NOMO-1 treated with dmso at 0.1 percent for 144 hours (cell line): ENCODE data around the gene CRLF1.

ENCODE experiments used
- DNase-seq: peaks from one replicate; lab custom pipeline; 2025; ENCODE audit not compliant: unreplicated experiment; lab: John Stamatoyannopoulos, UW

CRLF1 gene

GRCh38 chr19:18636969-18637629 lies 30.5 kb upstream of the CRLF1 start, which contains the start of gene KLHL26:
KLHL26 (plus strand) TSS chr19:18637028; CDS start chr19:18637055, 27 bp downstream.
- DNase-seq: no peak

DNA sequence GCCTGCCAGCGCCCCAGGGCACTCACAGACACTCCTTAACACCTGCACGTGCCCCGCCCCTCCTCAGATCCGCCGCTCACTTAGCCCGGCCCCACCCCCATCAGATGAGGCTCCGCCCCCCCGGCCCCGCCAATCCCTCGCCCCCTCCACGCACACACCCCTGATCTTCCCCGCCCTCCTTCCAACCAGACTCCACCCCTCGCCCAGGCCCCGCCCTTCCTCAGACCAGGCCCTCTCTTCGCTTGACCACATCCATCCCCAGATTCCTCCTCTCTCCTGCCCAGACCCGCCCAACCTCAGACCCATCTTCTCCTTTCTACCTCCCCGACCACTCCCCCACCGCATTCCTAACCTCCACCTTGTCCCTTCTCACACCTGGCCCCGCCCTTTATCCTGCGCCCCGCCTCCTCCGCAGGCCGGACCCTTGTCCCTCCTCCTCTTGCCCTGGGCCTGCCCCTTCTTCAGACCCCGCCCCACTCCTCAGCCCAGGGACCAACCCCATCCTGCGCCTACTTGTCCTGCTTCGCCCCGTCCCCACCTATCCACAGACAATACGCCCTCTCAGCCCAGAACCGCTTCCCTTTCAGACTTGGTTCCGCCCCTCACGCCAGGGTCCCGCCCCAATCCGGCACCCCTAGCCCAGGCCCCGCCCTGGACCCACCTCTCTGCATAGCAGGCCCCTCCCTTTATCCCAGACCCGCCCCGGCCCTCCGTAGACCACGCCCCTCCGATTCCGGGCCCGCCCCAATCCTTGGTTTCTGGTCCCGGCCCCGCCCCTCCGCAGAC lies 29.8 kb upstream of the CRLF1 start:
- DNase-seq: peak; percentile 96

DNA sequence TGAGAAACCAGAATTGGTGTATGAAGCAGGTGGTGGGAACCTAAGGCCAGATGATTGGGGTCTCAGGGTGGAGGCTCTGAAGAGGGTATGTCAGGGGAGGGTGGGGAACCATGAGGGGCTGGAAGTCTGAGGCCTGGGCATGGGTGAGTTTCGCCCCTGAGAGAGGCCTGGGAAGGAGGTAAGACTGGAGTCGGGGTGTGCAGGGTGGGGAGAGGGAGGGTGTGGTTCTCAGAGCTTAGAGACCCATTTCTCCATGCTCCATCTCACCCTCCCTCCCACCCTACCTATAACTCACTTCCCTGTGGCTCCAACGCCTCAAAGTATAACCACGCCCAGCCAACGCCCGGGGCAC lies 29.2 kb upstream of the CRLF1 start:
- DNase-seq: no peak

DNA sequence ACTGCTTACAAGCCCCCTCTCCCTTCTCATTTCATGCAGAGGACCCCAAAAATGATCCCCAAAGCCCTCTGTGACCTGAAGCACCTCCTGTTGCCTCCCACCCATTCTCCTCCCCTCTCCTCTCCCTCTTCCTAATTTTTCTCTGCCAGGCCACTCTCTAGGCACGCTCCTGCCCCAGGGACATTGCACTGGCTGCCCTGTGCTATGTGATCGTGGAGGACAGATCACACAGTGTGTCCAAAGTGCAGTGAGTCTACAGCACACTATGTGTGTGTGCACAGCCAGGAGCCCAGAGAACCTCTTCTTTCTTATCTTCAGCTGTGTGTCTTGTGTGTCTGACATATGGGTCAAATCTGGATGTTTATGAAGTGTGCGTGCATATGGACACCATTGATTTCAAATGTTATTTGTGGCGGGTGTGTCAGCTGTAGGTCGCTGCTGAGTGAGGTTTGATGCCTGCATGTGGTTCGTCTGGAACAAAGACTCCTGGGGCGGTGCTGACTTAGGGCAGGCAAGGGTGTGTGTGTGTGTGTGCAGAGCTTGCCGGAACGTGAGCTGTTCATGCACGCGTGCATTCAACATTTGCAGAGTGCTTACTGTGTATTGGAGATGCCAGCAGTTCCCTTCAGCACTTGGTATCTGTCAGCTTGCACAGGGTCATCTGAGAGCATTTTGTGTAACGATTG lies 28.2 kb upstream of the CRLF1 start:
- DNase-seq: no peak

GRCh38 chr19:18633321-18633720 lies 26.7 kb upstream of the CRLF1 start:
- no peak for DNase-seq

GRCh38 chr19:18629166-18630088 lies 22.8 kb upstream of the CRLF1 start:
- DNase-seq: no peak

DNA sequence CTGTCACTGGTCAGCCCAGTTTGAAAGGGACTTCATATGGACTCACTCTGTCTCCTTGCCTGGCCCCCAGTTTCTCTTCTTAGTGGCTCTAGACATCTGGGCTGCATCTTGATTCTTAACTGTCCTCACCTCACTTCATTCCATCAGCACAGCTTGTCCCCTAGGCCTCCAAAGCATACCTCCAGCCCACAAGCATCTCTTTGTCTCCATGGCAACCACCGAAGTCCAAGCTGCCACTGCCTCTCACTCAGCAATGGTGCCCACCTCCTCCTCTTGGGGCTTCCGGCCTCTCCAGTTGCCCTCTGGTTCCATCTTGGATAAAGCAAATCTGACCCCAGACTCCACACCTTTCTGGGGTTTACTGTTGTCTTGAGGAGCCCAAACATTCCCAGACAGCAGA lies 20.3 kb upstream of the CRLF1 start:
- no peak for DNase-seq

DNA sequence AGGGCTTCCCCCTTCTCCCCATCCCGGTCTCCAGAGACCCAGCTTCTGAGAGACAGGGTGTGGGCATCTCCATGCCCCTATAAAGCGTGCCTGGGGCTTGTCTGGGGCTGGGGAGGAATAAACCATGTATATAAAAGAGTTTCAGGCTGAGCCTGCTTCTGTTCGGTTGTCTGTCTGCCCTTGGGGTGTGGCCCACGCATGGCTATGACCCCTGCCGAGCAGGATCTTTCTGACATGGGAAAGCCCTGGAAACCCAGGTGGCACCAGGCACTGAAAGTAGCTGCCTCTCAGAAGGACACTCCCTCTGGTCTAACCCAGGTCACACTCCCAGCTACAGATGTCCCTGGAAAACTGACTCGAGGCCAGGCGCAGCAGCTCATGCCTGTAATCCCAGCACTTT lies 14.3 kb upstream of the CRLF1 start:
- no peak for DNase-seq

DNA sequence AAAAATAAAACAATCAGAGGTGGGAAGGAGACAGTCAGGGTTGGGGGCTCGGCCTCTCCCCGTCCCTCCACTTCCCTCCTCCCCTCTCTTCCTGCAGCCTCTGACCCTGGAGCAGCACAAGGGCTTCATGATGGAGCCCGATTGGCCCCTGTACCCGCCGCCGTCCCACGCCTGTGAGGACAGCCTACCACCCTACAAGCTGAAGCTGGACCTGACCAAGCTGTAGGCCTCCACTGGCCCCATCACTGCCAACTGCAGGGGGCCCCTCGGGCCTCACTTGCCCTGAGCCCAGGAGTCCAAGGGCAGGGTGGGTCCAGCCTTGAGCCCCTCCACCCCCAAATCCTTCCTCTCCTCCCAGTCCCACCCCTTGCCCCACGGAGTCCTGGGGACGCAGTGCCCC lies 13.7 kb upstream of the CRLF1 start:
- DNase-seq: no peak

DNA sequence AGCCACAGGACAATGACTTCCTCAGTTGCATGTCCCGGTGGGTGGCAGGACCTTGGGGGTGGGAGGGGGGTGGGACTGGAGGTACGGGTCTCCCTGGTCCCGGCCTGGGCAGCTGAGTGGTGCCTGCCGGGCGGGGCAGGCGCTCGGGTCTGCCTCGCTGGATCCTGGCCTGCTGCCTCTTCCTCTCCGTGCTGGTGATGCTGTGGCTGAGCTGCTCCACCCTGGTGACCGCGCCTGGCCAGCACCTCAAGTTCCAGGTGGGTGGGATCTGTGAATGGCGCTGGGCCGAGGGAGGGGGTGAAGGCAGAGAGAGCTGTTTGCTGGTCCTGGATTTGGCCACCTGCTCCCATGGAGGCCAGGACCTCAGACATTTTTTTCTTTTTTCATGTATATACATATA lies 11.6 kb upstream of the CRLF1 start:
- no peak for DNase-seq

- no peak for DNase-seq
Observed at GRCh38 chr19:18617562-18617961, 11.0 kb upstream of the CRLF1 start.

DNA sequence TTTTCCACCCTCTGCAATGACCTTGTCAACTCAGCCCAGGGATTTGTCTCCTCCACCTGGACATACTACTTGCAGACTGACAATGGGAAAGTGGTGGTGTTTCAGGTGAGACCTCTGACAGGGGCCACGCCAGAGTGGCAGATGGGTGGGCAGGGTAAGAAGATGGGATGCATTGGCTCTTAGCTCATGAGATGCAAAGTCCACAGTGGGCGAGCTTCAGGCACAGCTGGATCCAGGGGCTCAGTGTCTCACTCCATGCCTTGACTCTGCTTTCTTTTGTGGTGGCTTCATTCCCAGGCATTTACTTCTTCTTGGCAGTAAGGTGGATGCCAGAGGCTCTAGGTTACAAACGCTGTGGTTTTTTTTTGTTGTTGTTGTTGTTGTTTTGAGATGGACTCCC lies 9.4 kb upstream of the CRLF1 start:
- DNase-seq: no peak

DNA sequence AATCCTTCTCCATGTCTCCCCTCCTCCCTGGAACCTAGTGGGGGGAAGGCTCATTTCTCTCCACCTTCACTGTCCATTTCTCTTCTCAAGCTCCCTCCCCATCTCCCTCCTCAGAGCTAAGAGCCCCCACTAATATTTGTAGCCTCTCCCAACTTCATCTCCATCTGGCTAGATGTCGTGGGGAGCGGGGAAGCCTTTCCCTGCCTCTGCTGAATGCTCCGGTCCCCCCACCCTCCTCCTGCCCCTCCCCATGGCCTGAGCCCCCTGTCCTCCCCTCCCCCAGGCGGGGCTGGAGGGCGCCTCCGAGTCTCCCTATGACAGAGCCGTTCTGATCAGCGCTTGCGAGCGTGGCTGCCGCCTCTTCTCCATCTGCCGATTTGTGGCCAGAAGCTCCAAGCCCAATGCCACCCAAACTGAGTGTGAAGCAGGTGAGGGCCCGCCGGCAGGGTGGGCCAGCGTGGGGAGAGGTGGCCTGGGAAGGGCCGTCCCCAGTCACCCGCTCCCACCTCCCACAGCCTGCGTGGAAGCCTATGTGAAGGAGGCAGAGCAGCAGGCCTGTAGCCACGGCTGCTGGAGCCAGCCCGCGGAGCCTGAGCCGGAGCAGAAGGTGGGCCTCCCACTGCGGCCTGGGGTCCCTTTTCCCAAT lies 7.1 kb upstream of the CRLF1 start:
- no peak for DNase-seq

GRCh38 chr19:18612772-18613588 lies 6.4 kb upstream of the CRLF1 start, which contains the start of gene TMEM59L:
TMEM59L (plus strand) TSS chr19:18612870; CDS start chr19:18612959, 89 bp downstream.
- no peak for DNase-seq

DNA sequence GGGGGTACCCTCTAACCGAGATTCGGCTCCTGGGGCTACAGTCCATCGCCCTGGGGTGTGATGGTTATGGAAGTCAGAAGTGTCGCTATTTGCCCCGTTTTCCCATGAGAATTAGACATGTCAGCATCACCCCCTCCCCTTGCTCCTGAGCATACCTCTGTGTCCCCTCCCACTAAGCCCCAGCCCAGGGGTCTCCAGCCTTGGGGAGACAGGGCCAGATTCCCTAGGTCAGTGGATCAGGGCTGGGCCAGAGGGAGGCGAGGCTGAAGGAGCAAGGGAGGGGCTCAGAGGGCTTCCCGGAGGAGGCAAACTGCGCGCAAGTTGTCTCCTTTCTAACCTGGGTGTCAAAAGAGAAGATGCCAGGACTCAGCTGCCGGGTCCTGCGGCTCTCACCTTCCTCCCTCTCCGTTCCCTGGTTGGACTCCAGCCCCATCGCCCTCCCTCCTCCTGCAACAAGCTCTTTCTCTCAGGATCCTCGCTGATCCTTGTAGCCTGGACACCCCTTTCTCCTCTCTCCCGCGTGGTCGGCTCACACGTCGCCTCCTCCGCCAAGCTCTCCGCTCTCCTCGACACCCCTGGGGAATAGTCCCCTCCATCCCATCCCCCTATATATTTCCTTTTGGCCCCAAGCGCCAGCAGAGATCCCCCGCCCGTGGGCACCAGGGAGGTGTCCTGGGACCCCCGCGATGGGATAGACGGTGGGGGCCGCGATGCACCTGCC lies 5.6 kb upstream of the CRLF1 start:
- DNase-seq: no peak

GRCh38 chr19:18611327-18612050 lies 4.9 kb upstream of the CRLF1 start:
- no peak for DNase-seq

DNA sequence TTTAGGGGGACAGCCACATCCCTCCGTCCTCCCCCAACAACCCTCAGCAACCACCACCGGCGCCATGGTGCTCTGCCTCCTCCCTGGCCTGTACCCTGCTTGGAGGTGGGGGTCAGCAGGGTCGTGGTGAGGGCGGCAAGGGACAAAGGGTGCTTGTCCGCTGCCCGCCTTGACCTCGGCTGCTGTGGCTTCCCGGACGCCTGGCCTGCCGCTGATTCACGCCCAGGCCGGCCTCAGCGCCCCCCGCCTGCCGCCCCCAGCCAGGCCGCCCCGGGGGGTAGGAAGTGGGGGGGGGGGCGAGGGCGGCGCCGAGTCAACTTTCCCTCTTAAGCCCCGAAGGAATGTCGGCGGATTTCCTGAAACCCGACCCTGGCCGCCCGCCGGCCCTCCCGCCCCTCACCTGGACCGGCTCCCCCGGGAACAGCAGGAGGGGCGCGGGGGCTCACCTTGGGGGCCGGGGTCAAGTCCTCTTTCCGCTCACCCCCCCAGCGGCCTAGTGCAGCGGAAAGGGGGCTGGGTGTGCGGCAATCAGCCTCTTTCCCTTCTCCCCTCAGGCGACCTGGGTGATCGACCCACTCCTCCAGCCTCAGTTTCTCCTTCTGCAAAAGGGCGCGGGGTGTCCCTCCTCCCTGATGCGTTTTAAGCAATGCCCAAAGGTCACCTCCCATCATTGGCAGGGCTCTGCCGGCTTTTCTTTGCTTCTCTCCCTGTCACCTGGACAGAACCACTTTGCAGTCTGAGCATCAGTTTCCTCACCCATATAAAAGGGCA lies 4.1 kb upstream of the CRLF1 start:
- no peak for DNase-seq

DNA sequence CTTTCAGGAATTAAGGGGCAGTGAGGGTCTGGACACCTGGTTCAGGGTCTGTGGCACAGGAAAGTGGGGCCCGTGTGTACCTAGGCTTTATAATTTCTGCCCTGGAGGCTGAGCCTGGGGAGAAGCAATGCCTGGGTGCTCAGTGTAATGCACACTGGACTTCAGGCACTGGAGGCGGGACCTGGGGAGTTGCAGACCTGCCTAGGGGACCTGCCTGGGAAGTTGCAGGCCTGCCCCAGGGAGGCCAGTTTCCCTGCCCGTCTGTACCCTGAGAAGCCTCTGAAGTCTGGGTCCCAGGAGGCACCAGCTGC lies 3.6 kb upstream of the CRLF1 start:
- DNase-seq: no peak
